Cardiac muscle cell (in vitro differentiated cells and primary cell): ENCODE measurements around the gene GABRA5. TPM values are rescaled to one million over a fixed set of nuclear protein-coding genes. Genes with fewer than 3 reads are reported as not detected.
"Not testable (repeated sequence)": the region's sequence is repeated elsewhere in the genome, so short reads cannot be mapped to it uniquely, and the experiment has no call there.

Experiments
- DNase-seq, 2 donors: peaks; one replicate each; pipeline versions ENCODE4 v3.0.0 to v3.0.0-alpha.2; 2010 to 2017; ENCODE audit warnings: low read depth in 1 of 2, low spot score in 1 of 2
- H3K27ac ChIP-seq: fragments of 200-600 bp; sonication (generic); 2 replicates; pipeline ENCODE4 v1.5.1; 2016
- H3K27me3 ChIP-seq: fragments of 200-600 bp; sonication (generic); 2 replicates; pipeline ENCODE4 v1.6.0; 2016; ENCODE audit warnings: control low read depth
- H3K36me3 ChIP-seq: fragments of 200-600 bp; sonication (generic); 2 replicates; pipeline ENCODE4 v1.5.1; 2016; ENCODE audit warnings: control low read depth
- H3K4me1 ChIP-seq: fragments of 200-600 bp; sonication (generic); 2 replicates; pipeline ENCODE4 v1.8.1; 2017; ENCODE audit warnings: low read depth, mild to moderate bottlenecking, mixed run types
- H3K4me3 ChIP-seq: fragments of 200-600 bp; sonication (generic); 2 replicates; pipeline ENCODE4 v1.5.1; 2016; ENCODE audit warnings: mild to moderate bottlenecking
- H3K9me3 ChIP-seq: fragments of 200-600 bp; sonication (generic); 2 replicates; pipeline ENCODE4 v1.5.1; 2017; ENCODE audit warnings: low read depth, mild to moderate bottlenecking, control low read depth
- polyA plus RNA-seq: library from polyadenylated mRNA; unstranded; fragments of >200 nt; fragmentation: Nextera tagmentation; extraction: Ambion mirVana; gene quantifications from 2 replicates; pipeline ENCODE4 v1.2.1, GENCODE V29; 2016
- total RNA-seq: library from RNA; depleted of rRNA; stranded (reverse); fragments of >200 nt; gene quantifications from 2 replicates; pipeline ENCODE4 v1.2.3, GENCODE V29; 2016
- TF ChIP-seq, protein P1 (sequence below): IDR thresholded peaks from 2 replicates; pipeline ENCODE4 v1.5.1; 2012; ENCODE audit warnings: low read depth, mild to moderate bottlenecking, low read length

Gene GABRA5
- total RNA-seq (0.32 TPM in 1 of 2 replicates, not detected in the other), polyA plus RNA-seq (0.10 TPM in 1 of 2 replicates, not detected in the other)

GRCh38 chr15:26866298-26867199, at the start of gene GABRA5:
TSS of gene GABRA5 (plus strand) at chr15:26867062. CDS start at chr15:26869249, 2,187 bp downstream.
- no peaks in the 10 kb centered on the region for H3K9me3 ChIP-seq
- no peaks in the 10 kb centered on the region for H3K36me3 ChIP-seq
- TF ChIP-seq, protein P1, sequence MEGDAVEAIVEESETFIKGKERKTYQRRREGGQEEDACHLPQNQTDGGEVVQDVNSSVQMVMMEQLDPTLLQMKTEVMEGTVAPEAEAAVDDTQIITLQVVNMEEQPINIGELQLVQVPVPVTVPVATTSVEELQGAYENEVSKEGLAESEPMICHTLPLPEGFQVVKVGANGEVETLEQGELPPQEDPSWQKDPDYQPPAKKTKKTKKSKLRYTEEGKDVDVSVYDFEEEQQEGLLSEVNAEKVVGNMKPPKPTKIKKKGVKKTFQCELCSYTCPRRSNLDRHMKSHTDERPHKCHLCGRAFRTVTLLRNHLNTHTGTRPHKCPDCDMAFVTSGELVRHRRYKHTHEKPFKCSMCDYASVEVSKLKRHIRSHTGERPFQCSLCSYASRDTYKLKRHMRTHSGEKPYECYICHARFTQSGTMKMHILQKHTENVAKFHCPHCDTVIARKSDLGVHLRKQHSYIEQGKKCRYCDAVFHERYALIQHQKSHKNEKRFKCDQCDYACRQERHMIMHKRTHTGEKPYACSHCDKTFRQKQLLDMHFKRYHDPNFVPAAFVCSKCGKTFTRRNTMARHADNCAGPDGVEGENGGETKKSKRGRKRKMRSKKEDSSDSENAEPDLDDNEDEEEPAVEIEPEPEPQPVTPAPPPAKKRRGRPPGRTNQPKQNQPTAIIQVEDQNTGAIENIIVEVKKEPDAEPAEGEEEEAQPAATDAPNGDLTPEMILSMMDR = no peak
- peak; percentile 7 to 75 for DNase-seq
- H3K4me1 ChIP-seq = no peaks in the 10 kb centered on the region
- no peak within 1 kb of the TSS for H3K27ac ChIP-seq
- H3K27me3 ChIP-seq = peaks cover 61% of the 10 kb centered on the region
- peak within 1 kb of the TSS; percentile 28 for H3K4me3 ChIP-seq

DNA sequence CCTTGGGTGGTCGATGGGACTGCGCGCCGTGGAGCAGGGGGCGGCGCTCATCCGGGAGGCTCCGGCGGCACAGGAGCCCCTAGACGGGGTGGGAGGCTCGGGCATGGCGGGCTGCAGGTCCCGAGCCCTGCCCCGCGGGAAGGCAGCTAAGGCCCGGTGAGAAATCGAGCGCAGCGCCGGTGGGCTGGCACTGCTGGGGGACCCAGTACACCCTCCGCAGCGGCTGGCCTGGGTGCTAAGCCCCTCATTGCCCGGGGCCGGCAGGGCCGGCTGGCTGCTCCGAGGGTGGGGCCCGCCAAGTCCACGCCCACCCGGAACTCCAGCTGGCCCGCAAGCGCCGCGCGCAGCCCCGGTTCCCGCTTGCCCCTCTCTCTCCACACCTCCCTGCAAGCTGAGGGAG, 35.7 kb upstream of the GABRA5 start:
- not testable (repeated sequence) for DNase-seq, H3K36me3 ChIP-seq, H3K4me3 ChIP-seq, H3K4me1 ChIP-seq, H3K27ac ChIP-seq, H3K9me3 ChIP-seq, H3K27me3 ChIP-seq

DNA sequence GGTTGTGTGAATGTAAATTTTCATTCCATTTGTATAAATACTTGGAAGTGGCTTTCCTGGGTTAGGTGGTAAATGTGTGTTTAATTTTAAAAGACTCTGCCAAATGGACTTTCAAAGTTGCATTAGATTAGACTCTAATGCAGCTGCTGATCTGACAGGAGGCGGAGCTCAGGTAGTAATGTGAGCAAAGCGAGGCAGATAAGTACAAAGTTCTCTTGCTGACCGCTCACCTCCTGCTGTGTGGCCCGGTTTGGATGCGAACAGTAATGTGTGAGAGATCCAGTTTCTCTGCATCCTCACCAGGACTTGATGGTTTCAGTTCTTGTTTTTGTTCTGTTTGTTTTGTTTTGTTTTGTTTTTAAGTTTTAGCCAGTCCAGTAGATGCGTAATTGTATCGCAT, 34.9 kb upstream of the GABRA5 start:
- Histone ChIP-seq H3K4me1 (no peaks in the 10 kb centered on the region), H3K27ac (no peak overlapping the region), H3K4me3 (no peak overlapping the region), H3K27me3 (no peaks in the 10 kb centered on the region), H3K36me3 (no peaks in the 10 kb centered on the region), H3K9me3 (no peaks in the 10 kb centered on the region)
- DNase-seq = no peak
- TF ChIP-seq, protein P1 = no peak

- no peaks in the 10 kb centered on the region for H3K27me3 ChIP-seq
- H3K9me3 ChIP-seq = no peaks in the 10 kb centered on the region
- no peak overlapping the region for H3K27ac ChIP-seq
- no peaks in the 10 kb centered on the region for H3K4me1 ChIP-seq
- peak in 1 of 2 donors; percentile 33 for DNase-seq
- H3K36me3 ChIP-seq = no peaks in the 10 kb centered on the region
- H3K4me3 ChIP-seq = no peak overlapping the region
- TF ChIP-seq, protein P1 = no peak
Measured at GRCh38 chr15:26838742-26839460, 28.0 kb upstream of the GABRA5 start.

GRCh38 chr15:26841514-26841913, 25.3 kb upstream of the GABRA5 start:
- no peak overlapping the region for H3K27ac ChIP-seq
- no peaks in the 10 kb centered on the region for H3K4me1 ChIP-seq
- TF ChIP-seq, protein P1 = no peak
- no peaks in the 10 kb centered on the region for H3K9me3 ChIP-seq
- H3K36me3 ChIP-seq = no peaks in the 10 kb centered on the region
- DNase-seq = no peak
- H3K4me3 ChIP-seq = no peak overlapping the region
- no peaks in the 10 kb centered on the region for H3K27me3 ChIP-seq

GRCh38 chr15:26841941-26842340, 24.9 kb upstream of the GABRA5 start:
- no peak for DNase-seq
- Histone ChIP-seq H3K4me3 (no peak overlapping the region), H3K27ac (no peak overlapping the region), H3K9me3 (no peaks in the 10 kb centered on the region), H3K27me3 (no peaks in the 10 kb centered on the region), H3K36me3 (no peaks in the 10 kb centered on the region), H3K4me1 (no peaks in the 10 kb centered on the region)
- TF ChIP-seq, protein P1 = no peak
